Neural progenitor cell (in vitro differentiated cells): ENCODE data around the gene CNOT8.

ENCODE experiments used
- EZH2 ChIP-seq: fragments of 200-600 bp; sonication (generic); IDR thresholded peaks from 2 replicates; pipeline ENCODE4 v1.6.1; 2017; ENCODE audit warnings: antibody characterized with exemption, mild to moderate bottlenecking, moderate library complexity
- TF ChIP-seq, protein P1 (sequence below): fragments of 200-600 bp; sonication (generic); IDR thresholded peaks from 2 replicates; pipeline ENCODE4 v1.5.1; 2017; ENCODE audit warnings: antibody characterized with exemption, mild to moderate bottlenecking

DNA sequence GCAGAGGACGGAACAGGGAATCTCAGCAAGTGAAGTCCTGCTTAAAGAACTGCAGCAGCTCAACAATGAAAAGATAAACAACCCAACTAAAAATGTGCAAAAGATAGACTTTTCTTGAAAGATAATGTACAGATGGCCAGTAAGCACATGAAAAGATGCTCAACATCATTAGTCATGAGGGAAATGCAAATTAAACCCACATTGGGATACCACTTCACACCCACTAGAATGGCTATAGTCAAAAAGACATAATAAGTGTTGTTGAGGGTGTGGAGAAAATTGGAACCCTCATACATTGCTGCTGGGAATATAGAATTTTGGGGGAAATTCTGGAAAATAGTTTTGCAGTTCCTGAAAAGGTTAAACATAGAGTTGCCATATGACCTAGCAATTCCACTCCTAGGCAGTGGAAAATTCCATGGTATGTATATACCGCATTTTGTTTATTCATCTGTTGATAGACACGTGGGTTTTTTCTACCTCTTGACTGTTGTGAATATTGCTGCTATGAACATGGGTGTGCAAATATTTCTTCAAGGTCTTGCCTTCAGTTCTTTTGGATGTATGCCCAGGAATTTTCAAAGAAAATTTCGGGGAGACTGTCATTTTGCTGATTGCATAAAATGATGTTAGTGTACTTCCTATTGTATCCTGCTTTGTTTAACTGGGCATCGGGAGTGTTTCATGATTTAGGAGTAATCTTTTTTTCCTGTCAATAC is 7.2 kb downstream of the CNOT8 start:
- TF ChIP-seq, protein P1, sequence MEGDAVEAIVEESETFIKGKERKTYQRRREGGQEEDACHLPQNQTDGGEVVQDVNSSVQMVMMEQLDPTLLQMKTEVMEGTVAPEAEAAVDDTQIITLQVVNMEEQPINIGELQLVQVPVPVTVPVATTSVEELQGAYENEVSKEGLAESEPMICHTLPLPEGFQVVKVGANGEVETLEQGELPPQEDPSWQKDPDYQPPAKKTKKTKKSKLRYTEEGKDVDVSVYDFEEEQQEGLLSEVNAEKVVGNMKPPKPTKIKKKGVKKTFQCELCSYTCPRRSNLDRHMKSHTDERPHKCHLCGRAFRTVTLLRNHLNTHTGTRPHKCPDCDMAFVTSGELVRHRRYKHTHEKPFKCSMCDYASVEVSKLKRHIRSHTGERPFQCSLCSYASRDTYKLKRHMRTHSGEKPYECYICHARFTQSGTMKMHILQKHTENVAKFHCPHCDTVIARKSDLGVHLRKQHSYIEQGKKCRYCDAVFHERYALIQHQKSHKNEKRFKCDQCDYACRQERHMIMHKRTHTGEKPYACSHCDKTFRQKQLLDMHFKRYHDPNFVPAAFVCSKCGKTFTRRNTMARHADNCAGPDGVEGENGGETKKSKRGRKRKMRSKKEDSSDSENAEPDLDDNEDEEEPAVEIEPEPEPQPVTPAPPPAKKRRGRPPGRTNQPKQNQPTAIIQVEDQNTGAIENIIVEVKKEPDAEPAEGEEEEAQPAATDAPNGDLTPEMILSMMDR, result no peak
- TF ChIP-seq EZH2, result no peak
